Activated CD8-positive, alpha-beta T cell treated with anti-CD3 and anti-CD28 coated beads for 36 hours (primary cell): Measurements from ENCODE around the gene EZR. TPM values are rescaled to one million over a fixed set of nuclear protein-coding genes. Genes with fewer than 3 reads are reported as not detected.

Source experiments
- ATAC-seq: fragments of 200-7000 bp; cut with Tn5 transposase; one replicate; pipeline ENCODE4 v1.10.0; 2021; ENCODE audit warnings: mild to moderate bottlenecking, moderate library complexity
- CTCF ChIA-PET: fragments of 350-600 bp; sonication (Branson Sonifier 250); formaldehyde crosslinking; loops from one replicate; lab custom pipeline; 2021; ENCODE audit warnings: antibody characterized with exemption; lab: Charles Lee
- POLR2A ChIA-PET: fragments of 350-600 bp; sonication (Branson Sonifier 250); formaldehyde crosslinking; loops from one replicate; lab custom pipeline; 2021; ENCODE audit warnings: antibody characterized with exemption; lab: Charles Lee
- DNase-seq: peaks from one replicate; pipeline ENCODE4 v3.0.0-alpha.2; 2020
- H3K27ac Mint-ChIP-seq: one replicate; pipeline ENCODE4 v1.8.0; 2021; ENCODE audit warnings: mild to moderate bottlenecking, mixed read lengths
- H3K27me3 Mint-ChIP-seq: one replicate; pipeline ENCODE4 v1.8.0; 2021; ENCODE audit warnings: mixed read lengths
- H3K36me3 Mint-ChIP-seq: one replicate; pipeline ENCODE4 v1.8.0; 2021; ENCODE audit warnings: low read depth, mixed read lengths
- H3K4me1 Mint-ChIP-seq: one replicate; pipeline ENCODE4 v1.8.0; 2021; ENCODE audit warnings: low read depth, mixed read lengths
- H3K4me3 Mint-ChIP-seq: one replicate; pipeline ENCODE4 v1.8.0; 2021; ENCODE audit warnings: mild to moderate bottlenecking, moderate library complexity, mixed read lengths
- H3K9me3 Mint-ChIP-seq: one replicate; pipeline ENCODE4 v1.8.0; 2021; ENCODE audit warnings: mixed read lengths
- CTCF ChIP-seq: fragments of 200-600 bp; IDR thresholded peaks from one replicate; pipeline ENCODE4 v1.8.0; 2022; ENCODE audit warnings: antibody characterized with exemption, mild to moderate bottlenecking
- intact Hi-C: fragments of 100-400 bp; cut with micrococcal nuclease; formaldehyde crosslinking; loops from one replicate; pipeline ENCODE4 v1.10.0; 2022
- total RNA-seq, 2 experiments: library from RNA; stranded (reverse); gene quantifications; one replicate each; pipeline ENCODE4 v1.2.3, GENCODE V29; 2021

Gene EZR
- total RNA-seq, 2 experiments from 2014 or later = 199 to 206 TPM

- Mint-ChIP-seq H3K36me3 (no peaks in the 10 kb centered on the region), H3K9me3 (no peaks in the 10 kb centered on the region), H3K4me3 (no peak overlapping the region), H3K27me3 (no peaks in the 10 kb centered on the region), H3K4me1 (peaks cover 3% of the 10 kb centered on the region), H3K27ac (no peak overlapping the region)
- intact Hi-C loops = no loop called here
- POLR2A ChIA-PET = no interaction called here
- CTCF ChIA-PET = interaction anchor here (1.5 kb wide), 1 partner anchor 40 kb away, joined by 4 read pairs; no protein-coding TSS in a partner anchor
- ATAC-seq (no peak), DNase-seq (no peak)
- TF ChIP-seq CTCF = no peak
Measured at GRCh38 chr6:158832026-158832425, 12.9 kb upstream of the EZR start.

GRCh38 chr6:158831571-158831970, 12.4 kb upstream of the EZR start:
- Mint-ChIP-seq H3K9me3 (no peaks in the 10 kb centered on the region), H3K27me3 (no peaks in the 10 kb centered on the region), H3K4me3 (no peak overlapping the region), H3K4me1 (peaks cover 5% of the 10 kb centered on the region), H3K36me3 (no peaks in the 10 kb centered on the region), H3K27ac (no peak overlapping the region)
- DNase-seq = no peak
- intact Hi-C loops = no loop called here
- ChIA-PET CTCF (interaction anchor here (1.5 kb wide), 1 partner anchor 41 kb away, joined by 4 read pairs; no protein-coding TSS in a partner anchor), POLR2A (no interaction called here)
- ATAC-seq = no peak
- TF ChIP-seq CTCF = no peak

GRCh38 chr6:158830736-158831135, 11.6 kb upstream of the EZR start:
- POLR2A ChIA-PET = interaction anchor here (1.0 kb wide), 1 partner anchor 39 kb away, joined by 3 read pairs; no protein-coding TSS in a partner anchor
- peaks cover 5% of the 10 kb centered on the region for H3K4me1 Mint-ChIP-seq
- intact Hi-C loops = no loop called here

GRCh38 chr6:158828807-158829206, 9.6 kb upstream of the EZR start:
- Mint-ChIP-seq H3K27ac (no peak overlapping the region), H3K27me3 (no peaks in the 10 kb centered on the region), H3K36me3 (no peaks in the 10 kb centered on the region), H3K9me3 (no peaks in the 10 kb centered on the region), H3K4me1 (peaks cover 5% of the 10 kb centered on the region), H3K4me3 (no peak overlapping the region)
- intact Hi-C loops = no loop called here
- TF ChIP-seq CTCF = no peak
- no peak for DNase-seq
- POLR2A ChIA-PET = no interaction called here
- CTCF ChIA-PET = no interaction called here
- no peak for ATAC-seq

More at GRCh38 chr6:158830736-158831135, 11.6 kb upstream of the EZR start:
- DNase-seq (no peak), ATAC-seq (no peak)
- Mint-ChIP-seq H3K4me3 (no peak overlapping the region), H3K27me3 (no peaks in the 10 kb centered on the region), H3K27ac (no peak overlapping the region), H3K9me3 (no peaks in the 10 kb centered on the region), H3K36me3 (no peaks in the 10 kb centered on the region)
- CTCF ChIA-PET = no interaction called here
- TF ChIP-seq CTCF = no peak

- no peaks in the 10 kb centered on the region for H3K9me3 Mint-ChIP-seq
- peaks cover 14% of the 10 kb centered on the region for H3K4me1 Mint-ChIP-seq
- TF ChIP-seq CTCF = no peak
- no peaks in the 10 kb centered on the region for H3K27me3 Mint-ChIP-seq
- no peaks in the 10 kb centered on the region for H3K36me3 Mint-ChIP-seq
- CTCF ChIA-PET = no interaction called here
- POLR2A ChIA-PET = interaction anchor here (1.7 kb wide), 1 partner anchor 12 kb away, joined by 4 read pairs; no protein-coding TSS in a partner anchor
- H3K4me3 Mint-ChIP-seq = no peak overlapping the region
- no peak overlapping the region for H3K27ac Mint-ChIP-seq
- ATAC-seq (no peak), DNase-seq (no peak)
- intact Hi-C loops = no loop called here
Measured at GRCh38 chr6:158826819-158827501, 7.8 kb upstream of the EZR start.
